WTC11 (cell line): ENCODE results near the gene FAM107B.

Experiments used
- FOXJ3 ChIP-seq: sonication (generic); formaldehyde crosslinking; IDR thresholded peaks from 2 replicates; pipeline ENCODE4 v1.9.0; 2021; ENCODE audit warnings: missing genetic modification reagents, mild to moderate bottlenecking, borderline replicate concordance
- FOXK1 ChIP-seq: sonication (generic); formaldehyde crosslinking; IDR thresholded peaks from 2 replicates; pipeline ENCODE4 v1.8.0; 2022; ENCODE audit warnings: mild to moderate bottlenecking, moderate library complexity, missing genetic modification reagents
- MXD4 ChIP-seq: fragments of 250-450 bp; sonication (Bioruptor Pico); IDR thresholded peaks from 2 replicates; pipeline ENCODE4 v1.8.0; 2021; ENCODE audit warnings: mild to moderate bottlenecking, moderate library complexity, borderline replicate concordance
- OVOL2 ChIP-seq: fragments of 250-450 bp; sonication (Bioruptor Pico); IDR thresholded peaks from 2 replicates; pipeline ENCODE4 v1.9.0; 2021; ENCODE audit warnings: mild to moderate bottlenecking, borderline replicate concordance
- ZNF232 ChIP-seq: sonication (generic); formaldehyde crosslinking; IDR thresholded peaks from 2 replicates; pipeline ENCODE4 v1.8.0; 2022; ENCODE audit warnings: mild to moderate bottlenecking, missing genetic modification reagents
- TF ChIP-seq, protein P1 (sequence below): sonication (generic); formaldehyde crosslinking; IDR thresholded peaks from 2 replicates; pipeline ENCODE4 v1.8.1; 2022; ENCODE audit warnings: mild to moderate bottlenecking, moderate library complexity, missing genetic modification reagents
- TF ChIP-seq, protein P2 (sequence below): fragments of 200-600 bp; IDR thresholded peaks from 2 replicates; pipeline ENCODE4 v1.8.0; 2022; ENCODE audit warnings: antibody characterized with exemption
- TF ChIP-seq, protein P3 (sequence below): sonication (generic); formaldehyde crosslinking; IDR thresholded peaks from 2 replicates; pipeline ENCODE4 v1.8.1; 2023; ENCODE audit warnings: mild to moderate bottlenecking, missing genetic modification reagents
- TF ChIP-seq, protein P4 (sequence below): sonication (generic); formaldehyde crosslinking; IDR thresholded peaks from 2 replicates; pipeline ENCODE4 v1.8.0; 2022; ENCODE audit warnings: mild to moderate bottlenecking, missing genetic modification reagents

DNA sequence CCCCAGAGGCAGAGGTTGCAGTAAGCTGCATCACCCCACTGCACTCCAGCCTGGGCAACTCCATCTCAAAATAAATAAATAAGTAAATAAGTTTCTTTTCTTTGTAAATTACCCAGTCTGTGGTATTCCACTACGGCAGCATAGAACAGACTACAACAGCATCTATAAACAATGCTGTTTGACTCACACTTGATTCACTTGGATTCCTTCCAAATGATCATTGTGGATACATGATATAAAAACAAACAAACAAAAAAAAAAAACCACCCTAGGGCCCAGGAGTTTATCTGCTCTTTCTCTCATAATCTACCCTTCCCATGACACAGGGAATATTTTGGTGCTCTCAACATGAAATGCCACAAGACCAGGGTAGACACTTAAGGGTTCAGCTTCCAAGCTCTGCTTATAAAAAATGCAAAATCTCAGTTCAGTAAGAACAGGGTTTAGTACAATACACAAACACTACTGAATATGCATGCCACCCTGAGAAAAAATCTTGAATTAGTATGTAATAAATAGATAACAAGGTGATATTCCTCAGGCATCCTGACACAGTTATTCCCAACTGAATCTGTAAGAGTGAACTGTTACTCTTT is 200.9 kb downstream of the FAM107B start:
- TF ChIP-seq, protein P1, sequence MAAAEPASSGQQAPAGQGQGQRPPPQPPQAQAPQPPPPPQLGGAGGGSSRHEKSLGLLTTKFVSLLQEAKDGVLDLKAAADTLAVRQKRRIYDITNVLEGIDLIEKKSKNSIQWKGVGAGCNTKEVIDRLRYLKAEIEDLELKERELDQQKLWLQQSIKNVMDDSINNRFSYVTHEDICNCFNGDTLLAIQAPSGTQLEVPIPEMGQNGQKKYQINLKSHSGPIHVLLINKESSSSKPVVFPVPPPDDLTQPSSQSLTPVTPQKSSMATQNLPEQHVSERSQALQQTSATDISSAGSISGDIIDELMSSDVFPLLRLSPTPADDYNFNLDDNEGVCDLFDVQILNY (CRISPR knock-in tag), result no peak
- TF ChIP-seq, protein P2, sequence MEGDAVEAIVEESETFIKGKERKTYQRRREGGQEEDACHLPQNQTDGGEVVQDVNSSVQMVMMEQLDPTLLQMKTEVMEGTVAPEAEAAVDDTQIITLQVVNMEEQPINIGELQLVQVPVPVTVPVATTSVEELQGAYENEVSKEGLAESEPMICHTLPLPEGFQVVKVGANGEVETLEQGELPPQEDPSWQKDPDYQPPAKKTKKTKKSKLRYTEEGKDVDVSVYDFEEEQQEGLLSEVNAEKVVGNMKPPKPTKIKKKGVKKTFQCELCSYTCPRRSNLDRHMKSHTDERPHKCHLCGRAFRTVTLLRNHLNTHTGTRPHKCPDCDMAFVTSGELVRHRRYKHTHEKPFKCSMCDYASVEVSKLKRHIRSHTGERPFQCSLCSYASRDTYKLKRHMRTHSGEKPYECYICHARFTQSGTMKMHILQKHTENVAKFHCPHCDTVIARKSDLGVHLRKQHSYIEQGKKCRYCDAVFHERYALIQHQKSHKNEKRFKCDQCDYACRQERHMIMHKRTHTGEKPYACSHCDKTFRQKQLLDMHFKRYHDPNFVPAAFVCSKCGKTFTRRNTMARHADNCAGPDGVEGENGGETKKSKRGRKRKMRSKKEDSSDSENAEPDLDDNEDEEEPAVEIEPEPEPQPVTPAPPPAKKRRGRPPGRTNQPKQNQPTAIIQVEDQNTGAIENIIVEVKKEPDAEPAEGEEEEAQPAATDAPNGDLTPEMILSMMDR, result no peak
- TF ChIP-seq, protein P3, sequence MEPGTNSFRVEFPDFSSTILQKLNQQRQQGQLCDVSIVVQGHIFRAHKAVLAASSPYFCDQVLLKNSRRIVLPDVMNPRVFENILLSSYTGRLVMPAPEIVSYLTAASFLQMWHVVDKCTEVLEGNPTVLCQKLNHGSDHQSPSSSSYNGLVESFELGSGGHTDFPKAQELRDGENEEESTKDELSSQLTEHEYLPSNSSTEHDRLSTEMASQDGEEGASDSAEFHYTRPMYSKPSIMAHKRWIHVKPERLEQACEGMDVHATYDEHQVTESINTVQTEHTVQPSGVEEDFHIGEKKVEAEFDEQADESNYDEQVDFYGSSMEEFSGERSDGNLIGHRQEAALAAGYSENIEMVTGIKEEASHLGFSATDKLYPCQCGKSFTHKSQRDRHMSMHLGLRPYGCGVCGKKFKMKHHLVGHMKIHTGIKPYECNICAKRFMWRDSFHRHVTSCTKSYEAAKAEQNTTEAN (CRISPR knock-in tag), result no peak
- no peak for TF ChIP-seq MXD4
- TF ChIP-seq OVOL2, result no peak
- TF ChIP-seq, protein P4, sequence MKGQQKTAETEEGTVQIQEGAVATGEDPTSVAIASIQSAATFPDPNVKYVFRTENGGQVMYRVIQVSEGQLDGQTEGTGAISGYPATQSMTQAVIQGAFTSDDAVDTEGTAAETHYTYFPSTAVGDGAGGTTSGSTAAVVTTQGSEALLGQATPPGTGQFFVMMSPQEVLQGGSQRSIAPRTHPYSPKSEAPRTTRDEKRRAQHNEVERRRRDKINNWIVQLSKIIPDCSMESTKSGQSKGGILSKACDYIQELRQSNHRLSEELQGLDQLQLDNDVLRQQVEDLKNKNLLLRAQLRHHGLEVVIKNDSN (CRISPR knock-in tag), result no peak
- no peak for TF ChIP-seq FOXK1 (CRISPR knock-in tag)
- no peak for TF ChIP-seq FOXJ3 (CRISPR knock-in tag)
- no peak for TF ChIP-seq ZNF232
